ENCODE data around the gene P2RY1. TPM values are rescaled to one million over a fixed set of nuclear protein-coding genes. Genes with fewer than 3 reads are reported as not detected.
"Not testable (repeated sequence)": the region's sequence is repeated elsewhere in the genome, so short reads cannot be mapped to it uniquely, and the experiment has no call there.

Gene P2RY1
- total and polyA plus RNA-seq, 2 of the 4 experiments (the other 2 are of a cell fraction) = not detected

DNA sequence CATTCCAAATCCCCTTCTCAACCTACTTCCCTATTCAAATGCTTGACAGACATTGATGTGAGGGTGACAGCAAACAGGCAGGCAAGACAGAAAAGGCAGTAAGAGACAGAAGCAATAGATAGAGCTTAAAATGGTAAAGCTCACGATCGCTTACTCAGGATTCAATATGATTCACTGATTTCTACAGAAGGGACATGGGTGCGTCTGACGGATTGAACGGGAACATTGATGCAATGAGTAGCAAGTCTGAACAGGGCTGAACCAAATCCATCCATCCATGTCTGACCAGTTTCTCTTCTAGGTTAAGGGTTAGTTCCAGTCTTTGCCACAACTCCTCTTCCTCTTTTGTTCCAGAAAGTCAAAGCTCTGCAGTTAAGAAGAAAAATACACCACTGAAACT lies 35.1 kb downstream of the P2RY1 start:
- dilution Hi-C loops (cut with HindIII; ENCODE audit: low sequenced_read_pairs, unreplicated experiment) = no loop called here
- TF ChIP-seq BHLHE40 (IDR thresholded peaks at IDR 0.05; ENCODE audit: low read depth, low read length) (no peak), MXI1 (IDR thresholded peaks at IDR 0.05; ENCODE audit: borderline replicate concordance, low read depth, low read length) (no peak), MAFK (IDR thresholded peaks at IDR 0.05; ENCODE audit: low read depth, low read length) (no peak)
- ATAC-seq (ENCODE audit: low read depth) = no peak
- WGBS, 2 experiments (ENCODE audit: extremely low coverage in 2 of 2, insufficient read length in 1 of 2) = no CpG with 5 or more reads among the region's 5 CpGs
- intact Hi-C loops (cut with micrococcal nuclease) = no loop called here
- POLR2A ChIA-PET (ENCODE audit: unreplicated experiment) = no interaction called here
- Histone ChIP-seq H3K9me3 (ENCODE audit: control insufficient read depth, insufficient read depth, low read length) (no peaks in the 10 kb centered on the region), H2AFZ (replicated peaks; ENCODE audit: low read length, poor library complexity) (no peak overlapping the region), H2BK5ac (ENCODE audit: low read depth, low read length, poor library complexity, severe bottlenecking) (no peak overlapping the region), H3K4ac (ENCODE audit: low read depth, low read length) (no peak overlapping the region), H2AK9ac (replicated peaks; ENCODE audit: low read depth, low read length, poor library complexity) (no peak overlapping the region), H3K9ac (ENCODE audit: low read depth, low read length) (no peak overlapping the region), H4K8ac (ENCODE audit: low read depth in 2 of 2, low read length in 2 of 2) (no peak overlapping the region), H3K4me1 (ENCODE audit: control insufficient read depth, insufficient read depth, low read length) (no peaks in the 10 kb centered on the region), H3K36me3 (ENCODE audit: control insufficient read depth, insufficient read depth, low read length) (no peaks in the 10 kb centered on the region), H4K91ac (ENCODE audit: insufficient read depth, low read depth, low read length) (no peak overlapping the region), H3K27me3 (ENCODE audit: control insufficient read depth, insufficient read depth, low read length) (no peaks in the 10 kb centered on the region), H2BK15ac (ENCODE audit: low read depth, low read length) (no peak overlapping the region), H3K4me3 (ENCODE audit: insufficient read depth, low read depth, low read length) (no peak overlapping the region), H2AK5ac (ENCODE audit: low read depth, low read length) (no peak overlapping the region), H3K18ac (ENCODE audit: low read depth, low read length) (no peak overlapping the region), H3K79me1 (ENCODE audit: low read depth in 1 of 2, low read length in 2 of 2) (no peaks in the 10 kb centered on the region), H3K56ac (ENCODE audit: extremely low read depth, insufficient read depth, low read length) (no peak overlapping the region), H3K14ac (replicated peaks; ENCODE audit: low read depth, low read length) (no peak overlapping the region), H4K5ac (ENCODE audit: low read depth, low read length) (no peak overlapping the region), H3K9me1 (ENCODE audit: insufficient read depth, low read length) (no peaks in the 10 kb centered on the region), H4K20me1 (ENCODE audit: insufficient read depth, low read length) (no peaks in the 10 kb centered on the region), H3K27ac (ENCODE audit: insufficient read depth, low read length) (no peak overlapping the region), H3K4me2 (ENCODE audit: low read depth, low read length) (no peak overlapping the region), H3K23ac (ENCODE audit: low read depth, low read length) (no peak overlapping the region), H2BK20ac (ENCODE audit: low read depth, low read length) (no peak overlapping the region), H2BK120ac (ENCODE audit: low read depth, low read length) (no peak overlapping the region)
- in situ Hi-C loops (cut with MboI; ENCODE audit: low sequenced_read_pairs) = no loop called here
- CTCF ChIA-PET = no interaction called here
- no peak for DNase-seq
- BruUV-seq (replicated peaks) = no TSS peak

DNA sequence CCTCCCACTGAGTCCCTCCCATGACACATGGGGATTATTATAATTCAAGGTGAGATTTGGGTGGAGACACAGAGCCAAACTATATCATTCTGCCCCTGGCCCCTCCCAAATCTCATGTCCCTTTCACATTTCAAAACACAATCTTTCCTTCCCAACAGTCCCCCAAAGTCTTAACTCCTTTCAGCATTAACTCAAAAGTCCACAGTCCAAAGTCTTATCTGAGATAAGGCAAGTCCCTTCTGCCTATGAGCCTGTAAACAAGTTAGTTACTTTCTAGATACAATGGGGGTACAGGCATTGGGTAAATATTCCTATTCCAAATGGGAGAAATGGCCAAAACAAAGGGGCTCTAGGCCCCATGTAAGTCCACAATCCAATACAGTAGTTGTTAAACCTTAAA lies 38.4 kb downstream of the P2RY1 start:
- H3K18ac ChIP-seq (ENCODE audit: low read depth, low read length); H2BK15ac ChIP-seq (ENCODE audit: low read depth, low read length); H4K8ac ChIP-seq (ENCODE audit: low read depth in 2 of 2, low read length in 2 of 2); H3K4me3 ChIP-seq (ENCODE audit: insufficient read depth, low read depth, low read length); intact Hi-C loops (cut with micrococcal nuclease); H2AK5ac ChIP-seq (ENCODE audit: low read depth, low read length); H3K4me1 ChIP-seq (ENCODE audit: control insufficient read depth, insufficient read depth, low read length); H3K9me3 ChIP-seq (ENCODE audit: control insufficient read depth, insufficient read depth, low read length); H3K4ac ChIP-seq (ENCODE audit: low read depth, low read length); BruUV-seq (replicated peaks); H2BK5ac ChIP-seq (ENCODE audit: low read depth, low read length, poor library complexity, severe bottlenecking); H2BK120ac ChIP-seq (ENCODE audit: low read depth, low read length); dilution Hi-C loops (cut with HindIII; ENCODE audit: low sequenced_read_pairs, unreplicated experiment); H3K56ac ChIP-seq (ENCODE audit: extremely low read depth, insufficient read depth, low read length); ATAC-seq (ENCODE audit: low read depth); H3K14ac ChIP-seq (replicated peaks; ENCODE audit: low read depth, low read length); H3K9me1 ChIP-seq (ENCODE audit: insufficient read depth, low read length); H3K4me2 ChIP-seq (ENCODE audit: low read depth, low read length); H3K36me3 ChIP-seq (ENCODE audit: control insufficient read depth, insufficient read depth, low read length); H3K9ac ChIP-seq (ENCODE audit: low read depth, low read length); H3K79me1 ChIP-seq (ENCODE audit: low read depth in 1 of 2, low read length in 2 of 2); DNase-seq; CTCF ChIA-PET; H2AFZ ChIP-seq (replicated peaks; ENCODE audit: low read length, poor library complexity); H3K27me3 ChIP-seq (ENCODE audit: control insufficient read depth, insufficient read depth, low read length); in situ Hi-C loops (cut with MboI; ENCODE audit: low sequenced_read_pairs); H3K23ac ChIP-seq (ENCODE audit: low read depth, low read length); H2AK9ac ChIP-seq (replicated peaks; ENCODE audit: low read depth, low read length, poor library complexity); H2BK20ac ChIP-seq (ENCODE audit: low read depth, low read length); H3K27ac ChIP-seq (ENCODE audit: insufficient read depth, low read length); POLR2A ChIA-PET (ENCODE audit: unreplicated experiment); H4K5ac ChIP-seq (ENCODE audit: low read depth, low read length); H4K20me1 ChIP-seq (ENCODE audit: insufficient read depth, low read length); H4K91ac ChIP-seq (ENCODE audit: insufficient read depth, low read depth, low read length): not testable (repeated sequence)
